Measurements from ENCODE around the gene PAFAH1B1.
"Not testable (repeated sequence)": the region's sequence is repeated elsewhere in the genome, so short reads cannot be mapped to it uniquely, and the experiment has no call there.

Gene PAFAH1B1

GRCh38 chr17:2635675-2636074 lies 42.2 kb downstream of the PAFAH1B1 start:
- DNase-seq (ENCODE audit: low read depth), result no peak

- DNase-seq (ENCODE audit: low read depth), result no peak
These were observed 42.9 kb downstream of the PAFAH1B1 start for GRCh38 chr17:2636169-2636930.

DNA sequence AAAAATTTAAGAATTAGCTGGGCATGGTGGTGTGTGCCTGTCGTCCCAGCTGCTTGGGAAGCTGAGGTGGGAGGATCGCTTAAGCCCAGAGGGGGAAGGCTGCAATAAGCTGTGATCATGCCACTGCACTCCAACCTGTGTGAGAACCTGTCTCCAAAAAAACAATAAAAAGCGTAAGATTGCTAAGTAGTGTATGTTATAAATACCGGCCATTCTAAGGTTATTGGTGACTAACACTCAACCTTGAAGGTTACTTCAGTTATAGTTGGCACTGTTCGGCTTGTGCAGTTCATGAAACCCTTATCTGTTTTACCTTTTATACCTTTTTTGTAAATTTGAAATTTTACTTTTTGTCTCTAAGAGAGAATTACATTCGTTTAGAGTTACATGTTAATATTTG lies 44.0 kb downstream of the PAFAH1B1 start:
- DNase-seq (ENCODE audit: low read depth), result no peak

DNA sequence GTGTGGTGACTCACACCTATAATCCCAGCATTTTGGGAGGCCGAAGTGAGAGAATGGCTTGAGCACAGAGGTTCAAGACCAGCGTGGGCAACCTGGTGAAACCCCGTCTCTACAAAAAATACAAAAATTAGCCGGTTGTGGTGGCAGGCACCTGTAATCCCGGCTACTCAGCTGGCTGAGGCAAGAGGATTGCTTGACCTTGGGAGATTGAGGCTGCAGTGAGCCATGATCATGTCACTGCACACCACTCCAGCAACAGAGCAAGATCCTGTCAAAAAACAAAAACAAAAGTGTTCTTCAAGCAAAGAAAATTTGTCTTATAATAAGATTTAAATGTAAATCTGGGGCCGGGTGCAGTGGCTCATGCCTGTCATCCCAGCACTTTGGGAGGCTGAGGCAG lies 51.5 kb downstream of the PAFAH1B1 start:
- no peak for DNase-seq (ENCODE audit: low read depth)

DNA sequence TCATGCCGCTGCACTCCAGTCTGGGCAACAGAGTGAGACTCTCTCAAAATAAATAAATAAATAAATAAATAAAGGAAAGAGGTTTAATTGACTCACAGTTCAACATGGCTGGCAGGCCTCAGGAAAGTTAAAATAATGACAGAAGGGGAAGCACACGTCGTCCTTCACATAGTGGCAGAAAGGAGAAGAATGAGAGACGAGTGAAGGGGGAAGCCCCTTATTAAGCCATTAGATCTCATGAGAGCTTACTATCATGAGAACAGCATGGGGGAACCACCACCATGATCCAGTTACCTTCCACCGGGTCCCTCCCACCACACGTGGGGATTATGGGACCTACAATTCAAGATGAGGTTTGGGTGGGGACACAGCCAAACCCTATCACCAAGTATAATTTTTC lies 54.5 kb downstream of the PAFAH1B1 start:
- no peak for DNase-seq (ENCODE audit: low read depth)

GRCh38 chr17:2649191-2649590 lies 55.7 kb downstream of the PAFAH1B1 start:
- DNase-seq (ENCODE audit: low read depth), result no peak

GRCh38 chr17:2652911-2653310 lies 59.5 kb downstream of the PAFAH1B1 start:
- DNase-seq (ENCODE audit: low read depth), result not testable (repeated sequence)

GRCh38 chr17:2655546-2655945 lies 62.1 kb downstream of the PAFAH1B1 start:
- no peak for DNase-seq (ENCODE audit: low read depth)

GRCh38 chr17:2656283-2656682 lies 62.8 kb downstream of the PAFAH1B1 start:
- no peak for DNase-seq (ENCODE audit: low read depth)

DNA sequence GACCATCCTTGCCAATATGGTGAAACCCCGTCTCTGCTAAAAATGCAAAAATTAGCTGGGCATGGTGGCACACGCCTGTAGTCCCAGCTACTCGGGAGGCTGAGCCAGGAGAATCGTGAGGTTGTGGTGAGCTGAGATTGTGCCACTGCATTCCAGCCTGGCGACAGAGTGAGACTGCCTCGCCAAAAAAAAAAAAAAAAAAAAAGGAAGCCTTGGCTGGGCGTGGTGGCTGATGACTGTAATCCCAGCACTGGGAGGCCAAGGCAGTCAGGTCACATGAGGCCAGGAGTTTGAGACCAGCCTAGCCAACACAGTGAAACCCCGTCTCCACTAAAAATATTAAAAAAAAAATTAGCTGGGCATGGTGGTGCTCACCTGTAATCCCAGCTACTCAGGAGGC lies 65.9 kb downstream of the PAFAH1B1 start:
- DNase-seq (ENCODE audit: low read depth), result not testable (repeated sequence)

- DNase-seq (ENCODE audit: low read depth), result not testable (repeated sequence)
These were observed 67.0 kb downstream of the PAFAH1B1 start for GRCh38 chr17:2660410-2660809.

DNA sequence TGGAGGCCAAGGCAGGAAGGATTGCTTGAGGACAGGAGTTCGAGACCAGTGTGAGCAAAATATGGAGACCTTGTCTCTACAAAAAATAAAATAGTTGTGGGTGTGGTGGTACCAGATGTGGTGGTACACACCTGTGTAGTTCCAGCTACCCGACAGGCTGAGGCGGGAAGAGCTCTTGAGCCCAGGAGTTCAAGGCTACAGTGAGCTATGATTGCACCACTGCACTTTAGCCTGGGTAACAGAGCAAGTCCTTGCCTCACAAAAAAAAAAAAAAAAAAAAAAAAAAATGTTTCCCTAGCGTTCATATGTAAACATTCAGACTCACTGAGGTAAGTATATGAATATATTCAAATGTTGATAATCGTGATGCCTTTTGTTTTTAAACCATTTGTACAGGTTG lies 78.6 kb downstream of the PAFAH1B1 start:
- DNase-seq (ENCODE audit: low read depth), result no peak

- not testable (repeated sequence) for DNase-seq (ENCODE audit: low read depth)
These were observed 85.8 kb downstream of the PAFAH1B1 start for GRCh38 chr17:2679247-2679646.

DNA sequence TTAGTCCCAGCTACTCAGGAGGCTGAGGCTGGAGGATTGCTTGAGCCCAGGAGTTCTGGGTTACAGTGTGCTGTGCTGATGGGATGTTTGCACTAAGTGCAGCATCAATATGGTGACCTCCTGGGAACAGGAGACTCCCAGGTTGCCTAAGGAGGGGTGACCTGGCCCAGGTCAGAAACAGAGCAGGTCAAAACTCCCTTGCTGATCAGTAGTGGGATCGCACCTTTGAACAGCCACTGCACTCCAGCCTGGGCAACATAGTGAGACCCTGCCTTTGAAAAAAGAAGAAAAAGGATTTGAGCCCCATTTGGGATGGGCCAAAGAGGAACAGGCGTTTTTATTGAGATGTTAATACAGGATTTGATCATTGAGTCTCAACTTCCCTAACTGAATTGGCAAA lies 87.5 kb downstream of the PAFAH1B1 start:
- DNase-seq (ENCODE audit: low read depth), result no peak

DNA sequence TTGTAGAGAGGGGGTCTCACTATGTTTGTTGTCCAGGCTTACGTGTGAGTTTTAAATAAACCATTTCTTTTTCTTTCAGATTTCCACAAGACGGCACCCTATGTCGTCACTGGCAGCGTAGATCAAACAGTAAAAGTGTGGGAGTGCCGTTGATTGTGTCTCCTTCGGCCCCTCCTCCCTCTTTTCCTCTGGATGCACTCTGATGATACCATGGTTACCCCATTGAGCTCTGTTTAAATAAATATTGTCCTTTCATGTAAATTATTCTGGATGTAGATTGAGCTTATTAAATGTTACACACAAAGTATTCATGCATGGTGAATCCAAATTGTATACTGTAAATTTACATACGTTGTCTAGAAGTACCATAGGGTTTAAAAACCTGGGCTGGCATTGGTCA lies 88.2 kb downstream of the PAFAH1B1 start:
- no peak for DNase-seq (ENCODE audit: low read depth)

- no peak for DNase-seq (ENCODE audit: low read depth)
These were observed 88.9 kb downstream of the PAFAH1B1 start for GRCh38 chr17:2682176-2682938.

- DNase-seq (ENCODE audit: low read depth), result no peak
These were observed 90.5 kb downstream of the PAFAH1B1 start for GRCh38 chr17:2683912-2684311.

DNA sequence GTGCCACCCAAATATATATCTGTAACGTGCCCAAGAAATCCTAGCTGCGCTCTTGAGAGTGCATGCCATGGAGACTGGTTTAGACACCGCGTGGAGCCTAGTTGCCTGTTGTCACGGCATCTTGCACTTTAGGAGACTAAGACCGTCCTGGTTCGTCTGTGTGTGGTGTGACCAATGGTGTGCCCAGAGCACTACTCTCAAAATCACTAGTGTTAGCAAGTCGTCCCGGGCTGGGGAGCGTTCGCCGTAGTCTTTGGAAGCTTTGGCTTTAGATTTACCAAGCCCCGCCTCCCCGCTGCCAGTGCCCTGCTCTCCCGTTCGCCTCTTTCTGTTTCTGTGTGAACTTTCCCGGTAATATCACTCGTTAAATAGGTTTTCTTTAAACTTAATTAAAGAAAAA lies 91.1 kb downstream of the PAFAH1B1 start:
- DNase-seq (ENCODE audit: low read depth), result no peak

DNA sequence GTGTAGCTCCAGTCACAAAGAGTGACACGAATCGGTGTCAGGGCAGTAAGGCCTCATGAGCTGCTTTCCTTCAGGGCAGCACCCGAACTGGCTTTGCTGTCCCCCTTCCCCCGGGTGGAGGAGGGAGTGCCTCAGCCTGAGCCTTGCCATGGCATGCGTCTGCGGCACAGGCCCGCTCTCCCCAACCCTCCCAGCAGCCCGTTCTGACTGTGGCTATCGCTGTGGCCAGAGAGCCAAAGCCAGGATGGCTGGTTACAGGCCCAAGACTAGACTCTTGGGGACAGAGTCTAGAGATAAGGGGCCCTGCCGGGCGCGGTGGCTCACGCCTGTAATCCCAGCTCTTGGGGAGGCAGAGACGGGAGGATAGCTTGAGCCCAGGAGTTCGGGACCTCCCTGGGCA lies 92.2 kb downstream of the PAFAH1B1 start:
- no peak for DNase-seq (ENCODE audit: low read depth)

DNA sequence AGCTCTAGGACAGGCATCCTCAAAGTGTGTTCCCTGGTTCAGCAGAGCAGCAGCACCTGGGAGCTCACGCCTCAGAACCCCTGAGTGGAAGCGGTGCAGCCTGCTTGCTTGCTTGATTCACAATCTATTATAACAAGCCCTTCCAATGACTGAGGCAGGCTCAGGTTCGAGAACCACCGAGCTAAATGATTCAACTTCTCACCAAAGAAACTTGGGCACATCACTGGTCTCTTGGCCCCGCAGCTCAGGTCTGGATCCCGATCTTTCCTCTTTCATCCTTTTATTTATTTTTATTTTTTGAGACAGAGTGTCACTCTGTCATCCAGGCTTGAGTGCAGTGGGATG lies 93.6 kb downstream of the PAFAH1B1 start:
- no peak for DNase-seq (ENCODE audit: low read depth)

- DNase-seq (ENCODE audit: low read depth), result no peak
These were observed 95.2 kb downstream of the PAFAH1B1 start for GRCh38 chr17:2688351-2689342.

- DNase-seq (ENCODE audit: low read depth), result no peak
These were observed 96.1 kb downstream of the PAFAH1B1 start for GRCh38 chr17:2689411-2690164.
